HG02938 (cell line): ENCODE data around the gene AP1M1.

ENCODE experiments used
- ATAC-seq: cut with Tn5 transposase; IDR thresholded peaks from one replicate; pipeline ENCODE4 v1.9.1; 2021; ENCODE audit warnings: mild to moderate bottlenecking, moderate library complexity; ENCODE audit not compliant: unreplicated experiment

AP1M1 gene

GRCh38 chr19:16289594-16289993 lies 91.9 kb downstream of the AP1M1 start:
- ATAC-seq = no peak

GRCh38 chr19:16290692-16291091 lies 93.0 kb downstream of the AP1M1 start:
- no peak for ATAC-seq

- ATAC-seq = no peak
Observed at GRCh38 chr19:16293118-16294091, 95.7 kb downstream of the AP1M1 start.

GRCh38 chr19:16295057-16295456 lies 97.3 kb downstream of the AP1M1 start:
- ATAC-seq = no peak
